Left lung (tissue), 10 donors: ENCODE results near the gene DNAJC6. TPM values are rescaled to one million over a fixed set of nuclear protein-coding genes. Genes with fewer than 3 reads are reported as not detected.

Experiments
- ATAC-seq: fragments of 200-7000 bp; cut with Tn5 transposase; one replicate; pipeline ENCODE4 v1.9.1; 2020; ENCODE audit warnings: moderate library complexity
- DNase-seq, 4 donors: peaks; one replicate each; pipeline ENCODE4 v3.0.0-alpha.2; 2013 to 2020
- H3K27ac ChIP-seq, 2 donors: fragments of 200-600 bp; sonication (generic) in 1 of 2; one replicate each; pipeline versions ENCODE4 v1.5.0 to v1.8.0; 2020 to 2021
- H3K27me3 ChIP-seq, 2 donors: fragments of 200-600 bp; sonication (generic) in 1 of 2; one replicate each; pipeline versions ENCODE4 v1.5.0 to v1.8.0; 2020 to 2021
- H3K36me3 ChIP-seq, 2 donors: fragments of 200-600 bp; sonication (generic) in 1 of 2; one replicate each; pipeline versions ENCODE4 v1.5.0 to v1.8.0; 2020 to 2021
- H3K4me1 ChIP-seq, 2 donors: fragments of 200-600 bp; one replicate each; pipeline ENCODE4 v1.8.0; 2021
- H3K4me3 ChIP-seq, 2 donors: fragments of 200-600 bp; sonication (generic) in 1 of 2; one replicate each; pipeline versions ENCODE4 v1.5.0 to v1.8.0; 2020 to 2021; ENCODE audit warnings: mild to moderate bottlenecking in 1 of 2
- H3K9me3 ChIP-seq, 2 donors: fragments of 200-600 bp; sonication (generic) in 1 of 2; one replicate each; pipeline versions ENCODE4 v1.5.0 to v1.8.0; 2020 to 2021
- intact Hi-C, 2 donors: fragments of 100-400 bp; cut with DNase I; formaldehyde crosslinking; loops; one replicate each; pipeline versions ENCODE4 v1.11.2 to v1.14.2; 2022
- polyA plus RNA-seq, 6 donors: library from polyadenylated mRNA; unstranded; fragments of 120-200 nt; gene quantifications; one replicate each; pipeline ENCODE4 v1.2.1, GENCODE V29; 2013; ENCODE audit not compliant: insufficient read length in 6 of 6
- total RNA-seq, 2 donors: library from RNA; stranded (reverse); fragmentation: NEBNext Ultra II Directional; extraction: Animal tissue kit (Norgen Biotek cat#: 25700); gene quantifications; one replicate each; pipeline ENCODE4 v1.2.1, GENCODE V29; 2021
- TF ChIP-seq, protein P1 (sequence below), 2 donors: fragments of 200-600 bp; sonication (generic) in 1 of 2; IDR thresholded peaks; one replicate each; pipeline versions ENCODE4 v1.5.0 to v1.8.0; 2021; ENCODE audit warnings: antibody characterized with exemption in 2 of 2
- donor health status: DM: no; HTN: yes; CAD: no.
- donor health status: DM: no; HTN: no; CAD: no.

The DNAJC6 gene
- total and polyA plus RNA-seq, 8 donors = 2.3 to 4.6 (median 2.8) TPM

GRCh38 chr1:65457868-65458267 lies 148.5 kb downstream of the DNAJC6 start:
- Histone ChIP-seq H3K4me1 (no peaks in the 10 kb centered on the region), H3K27me3 (no peaks in the 10 kb centered on the region), H3K9me3 (peaks cover 0 to 9% of the 10 kb centered on the region in 2 donors), H3K27ac (no peak overlapping the region), H3K36me3 (no peaks in the 10 kb centered on the region), H3K4me3 (no peak overlapping the region)
- DNase-seq = no peak
- intact Hi-C loops = no loop called here
- TF ChIP-seq, protein P1, sequence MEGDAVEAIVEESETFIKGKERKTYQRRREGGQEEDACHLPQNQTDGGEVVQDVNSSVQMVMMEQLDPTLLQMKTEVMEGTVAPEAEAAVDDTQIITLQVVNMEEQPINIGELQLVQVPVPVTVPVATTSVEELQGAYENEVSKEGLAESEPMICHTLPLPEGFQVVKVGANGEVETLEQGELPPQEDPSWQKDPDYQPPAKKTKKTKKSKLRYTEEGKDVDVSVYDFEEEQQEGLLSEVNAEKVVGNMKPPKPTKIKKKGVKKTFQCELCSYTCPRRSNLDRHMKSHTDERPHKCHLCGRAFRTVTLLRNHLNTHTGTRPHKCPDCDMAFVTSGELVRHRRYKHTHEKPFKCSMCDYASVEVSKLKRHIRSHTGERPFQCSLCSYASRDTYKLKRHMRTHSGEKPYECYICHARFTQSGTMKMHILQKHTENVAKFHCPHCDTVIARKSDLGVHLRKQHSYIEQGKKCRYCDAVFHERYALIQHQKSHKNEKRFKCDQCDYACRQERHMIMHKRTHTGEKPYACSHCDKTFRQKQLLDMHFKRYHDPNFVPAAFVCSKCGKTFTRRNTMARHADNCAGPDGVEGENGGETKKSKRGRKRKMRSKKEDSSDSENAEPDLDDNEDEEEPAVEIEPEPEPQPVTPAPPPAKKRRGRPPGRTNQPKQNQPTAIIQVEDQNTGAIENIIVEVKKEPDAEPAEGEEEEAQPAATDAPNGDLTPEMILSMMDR (IDR thresholded peaks at IDR 0.05) = no peak
- no peak for ATAC-seq

DNA sequence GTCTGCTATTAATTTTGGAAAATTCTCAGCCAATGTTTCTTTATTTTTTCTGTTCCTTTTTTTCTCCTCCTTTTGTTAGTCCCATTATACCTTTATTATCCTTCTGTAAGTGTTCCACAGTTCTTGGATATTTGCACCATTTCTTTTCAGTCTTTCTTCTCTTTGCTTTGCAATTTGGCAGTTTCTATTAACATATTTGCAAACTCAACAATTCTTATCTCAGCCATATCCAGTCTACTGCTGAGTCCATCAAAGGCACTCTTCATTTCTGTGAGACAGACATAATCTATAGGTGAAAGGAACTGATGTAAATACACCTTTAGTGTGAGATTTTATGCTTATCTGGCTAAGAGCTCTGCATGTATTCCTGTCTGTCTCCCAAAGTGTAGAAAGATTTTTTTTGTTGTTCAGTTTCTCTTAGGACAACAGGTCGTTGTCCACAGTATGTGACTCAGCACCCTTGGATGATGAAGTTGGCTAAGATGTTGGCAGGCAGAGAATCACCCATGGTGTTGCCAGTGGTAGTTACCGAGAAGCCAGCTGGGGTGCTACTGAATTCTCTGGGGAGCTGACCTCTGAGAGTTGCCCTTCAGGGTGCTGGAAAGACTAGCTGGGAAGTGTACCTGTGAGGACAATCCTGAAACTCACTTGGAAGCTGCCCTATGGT lies 149.5 kb downstream of the DNAJC6 start:
- no peaks in the 10 kb centered on the region for H3K27me3 ChIP-seq
- H3K4me1 ChIP-seq = no peaks in the 10 kb centered on the region
- H3K4me3 ChIP-seq = no peak overlapping the region
- H3K9me3 ChIP-seq = peaks cover 0 to 9% of the 10 kb centered on the region in 2 donors
- intact Hi-C loops = no loop called here
- ATAC-seq = no peak
- no peak overlapping the region for H3K27ac ChIP-seq
- H3K36me3 ChIP-seq = no peaks in the 10 kb centered on the region
- no peak for DNase-seq
- TF ChIP-seq, protein P1 (IDR thresholded peaks at IDR 0.05) = no peak

DNA sequence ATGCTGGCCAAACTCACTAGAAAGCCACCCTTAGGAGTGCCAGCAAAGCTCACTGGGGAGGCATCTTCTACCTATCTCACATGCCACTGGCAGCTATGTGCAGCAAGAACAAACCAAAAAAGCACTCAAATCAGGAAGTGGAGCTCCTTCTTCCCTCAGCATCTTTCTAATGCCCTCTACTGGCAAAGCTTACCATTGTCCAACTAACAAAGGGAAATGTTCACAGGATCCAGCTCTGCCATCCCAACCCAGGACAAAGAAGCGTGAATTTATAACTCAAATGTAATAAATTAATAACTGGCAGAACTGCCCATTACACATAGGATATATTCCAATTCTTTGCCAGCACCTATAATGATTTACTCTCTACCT lies 150.0 kb downstream of the DNAJC6 start:
- H3K27me3 ChIP-seq = no peaks in the 10 kb centered on the region
- intact Hi-C loops = no loop called here
- H3K4me3 ChIP-seq = no peak overlapping the region
- TF ChIP-seq, protein P1 (IDR thresholded peaks at IDR 0.05) = peak; percentile 27 to 36
- no peaks in the 10 kb centered on the region for H3K36me3 ChIP-seq
- DNase-seq = no peak
- H3K9me3 ChIP-seq = peaks cover 0 to 6% of the 10 kb centered on the region in 2 donors
- ATAC-seq = peak; percentile 47
- H3K27ac ChIP-seq = no peak overlapping the region
- no peaks in the 10 kb centered on the region for H3K4me1 ChIP-seq

Other genes with a start within 250 kb of the DNAJC6 start
- gene AK4, start 161.3 kb upstream of the DNAJC6 start, total RNA-seq = 1 to 10 TPM; 3.3 to 8.7 TPM
- gene AK4, start 161.3 kb upstream of the DNAJC6 start, polyA plus RNA-seq = 1 to 10 TPM; 1.9 to 4.6 (median 3.0) TPM
- 10 to 100 TPM; 16.6 to 24.7 TPM for gene LEPR, start 111.1 kb downstream of the DNAJC6 start, total RNA-seq
- gene LEPR, start 111.1 kb downstream of the DNAJC6 start, polyA plus RNA-seq = 10 to 100 TPM; 30.0 to 47.7 (median 37.0) TPM
- 100 to 1,000 TPM; 114 to 132 TPM for gene LEPROT, start 111.1 kb downstream of the DNAJC6 start, total RNA-seq
- 100 to 1,000 TPM; 114 to 129 (median 118) TPM for gene LEPROT, start 111.1 kb downstream of the DNAJC6 start, polyA plus RNA-seq